SK-N-SH (cell line): ENCODE data around the gene SHROOM3. TPM values are rescaled to one million over a fixed set of nuclear protein-coding genes. Genes with fewer than 3 reads are reported as not detected.

Experiments
- CTCF ChIA-PET: fragments of 300-600, 350-600 bp; formaldehyde crosslinking; extraction: SDS; loops from one replicate; lab custom pipeline; 2021; lab: Yijun Ruan, JAX
- POLR2A ChIA-PET: fragments of 350-600 bp; sonication (Branson Sonifier 250); formaldehyde crosslinking; extraction: SDS; loops from one replicate; lab custom pipeline; 2020; ENCODE audit warnings: antibody characterized with exemption, inconsistent platforms; lab: Yijun Ruan, JAX
- DNase-seq: peaks from one replicate; pipeline ENCODE4 v3.0.0; 2012
- H2AFZ ChIP-seq: fragments of 200-600 bp; sonication (generic); 2 replicates; pipeline ENCODE4 v1.8.1; 2016; ENCODE audit warnings: antibody characterized with exemption, mild to moderate bottlenecking, low read depth
- H3F3A ChIP-seq: fragments of 200-600 bp; sonication (generic); replicated peaks from 2 replicates; pipeline ENCODE3; 2016; ENCODE audit warnings: antibody characterized with exemption, mild to moderate bottlenecking; ENCODE audit not compliant: insufficient read depth
- H3K27ac ChIP-seq, 2 experiments: fragments of 200-500 bp in 1 of 2; fragments of 200-600 bp in 1 of 2; sonication (Bioruptor generic) in 1 of 2; sonication (generic), shearing (Covaris generic) in 1 of 2; 2 replicates each; pipeline versions ENCODE4 v1.5.1 to v1.6.1; 2014 to 2016; ENCODE audit warnings: low read depth in 2 of 2, inconsistent platforms in 1 of 2, low read length in 1 of 2, mild to moderate bottlenecking in 1 of 2, mixed read lengths in 1 of 2
- H3K27me3 ChIP-seq: fragments of 200-600 bp; sonication (generic), shearing (Covaris generic); 2 replicates; pipeline ENCODE4 v1.6.1; 2016; ENCODE audit warnings: mixed run types; ENCODE audit not compliant: insufficient read depth
- H3K36me3 ChIP-seq, 2 experiments: fragments of 200-500 bp in 1 of 2; fragments of 200-600 bp in 1 of 2; sonication (Bioruptor generic) in 1 of 2; sonication (generic) in 1 of 2; replicated peaks in 1 of 2; 2 replicates each; pipeline versions ENCODE3 to v1.5.1; 2014 to 2016; ENCODE audit warnings: low read length in 1 of 2, mild to moderate bottlenecking in 1 of 2; ENCODE audit not compliant: insufficient read depth in 2 of 2, control insufficient read depth in 1 of 2
- H3K4me1 ChIP-seq, 2 experiments: fragments of 200-500 bp in 1 of 2; fragments of 200-600 bp in 1 of 2; sonication (Bioruptor generic) in 1 of 2; sonication (generic), shearing (Covaris generic) in 1 of 2; 2 replicates each; pipeline versions ENCODE4 v1.5.1 to v1.6.1; 2014 to 2016; ENCODE audit warnings: low read depth in 1 of 2, low read length in 1 of 2, mixed run types in 1 of 2; ENCODE audit not compliant: insufficient read depth in 2 of 2, control insufficient read depth in 1 of 2
- H3K4me2 ChIP-seq: fragments of 200-600 bp; sonication (generic), shearing (Covaris generic); 2 replicates; pipeline ENCODE4 v1.6.1; 2017; ENCODE audit warnings: mixed run types
- H3K4me3 ChIP-seq, 2 experiments: fragments of 200-500 bp in 1 of 2; fragments of 200-600 bp in 1 of 2; sonication (Bioruptor generic) in 1 of 2; sonication (generic), shearing (Covaris generic) in 1 of 2; 2 replicates each; pipeline versions ENCODE4 v1.5.1 to v1.8.1; 2014 to 2016; ENCODE audit warnings: low read depth in 2 of 2, inconsistent platforms in 1 of 2, low read length in 1 of 2, mild to moderate bottlenecking in 1 of 2, mixed read lengths in 1 of 2, moderate library complexity in 1 of 2
- H3K79me2 ChIP-seq: fragments of 200-600 bp; sonication (generic); 2 replicates; pipeline ENCODE4 v1.8.1; 2017; ENCODE audit warnings: mild to moderate bottlenecking; ENCODE audit not compliant: insufficient read depth
- H3K9ac ChIP-seq: fragments of 200-600 bp; sonication (generic); 2 replicates; pipeline ENCODE4 v1.6.1; 2017; ENCODE audit warnings: mixed run types
- H3K9me2 ChIP-seq: fragments of 200-600 bp; sonication (generic); 2 replicates; pipeline ENCODE4 v1.6.1; 2017; ENCODE audit warnings: mixed run types
- H3K9me3 ChIP-seq: fragments of 200-600 bp; sonication (generic); 2 replicates; pipeline ENCODE4 v1.6.1; 2017; ENCODE audit warnings: mixed run types, mild to moderate bottlenecking, moderate library complexity
- H4K20me1 ChIP-seq: fragments of 200-600 bp; sonication (generic); 2 replicates; pipeline ENCODE4 v1.6.1; 2017; ENCODE audit warnings: mild to moderate bottlenecking, mixed run types; ENCODE audit not compliant: insufficient read depth
- CTCF ChIP-seq: fragments of 200-600 bp; sonication (generic); IDR thresholded peaks from 2 replicates; pipeline ENCODE4 v1.6.1; 2017; ENCODE audit warnings: antibody characterized with exemption, mild to moderate bottlenecking, moderate library complexity
- EP300 ChIP-seq, 2 experiments: IDR thresholded peaks; 2 replicates each; pipeline versions ENCODE4 v1.4.0 to v1.6.1; 2012; ENCODE audit warnings: borderline replicate concordance in 1 of 2, low read depth in 1 of 2, low read length in 1 of 2
- FOSL2 ChIP-seq: IDR thresholded peaks from 2 replicates; pipeline ENCODE4 v1.4.0; 2012; ENCODE audit warnings: low read depth, mild to moderate bottlenecking, moderate library complexity, borderline replicate concordance
- FOXJ3 ChIP-seq: sonication (generic); formaldehyde crosslinking; IDR thresholded peaks from 2 replicates; pipeline ENCODE4 v1.5.1; 2020; ENCODE audit warnings: mild to moderate bottlenecking, missing genetic modification reagents
- IRF3 ChIP-seq: fragments of 150-350 bp; IDR thresholded peaks from 2 replicates; pipeline ENCODE4 v1.6.1; 2016; ENCODE audit warnings: mild to moderate bottlenecking, low read depth, low read length
- JUND ChIP-seq: IDR thresholded peaks from 2 replicates; pipeline ENCODE4 v1.4.0; 2012
- MAX ChIP-seq: IDR thresholded peaks from 2 replicates; pipeline ENCODE4 v1.4.0; 2012; ENCODE audit warnings: low read depth
- MEF2A ChIP-seq: IDR thresholded peaks from 2 replicates; pipeline ENCODE4 v1.4.0; 2012; ENCODE audit warnings: low read depth, borderline replicate concordance
- NFIC ChIP-seq: IDR thresholded peaks from 2 replicates; pipeline ENCODE4 v1.4.0; 2012; ENCODE audit warnings: borderline replicate concordance
- PBX3 ChIP-seq: IDR thresholded peaks from 2 replicates; pipeline ENCODE4; 2012
- POLR2AphosphoS5 ChIP-seq: IDR thresholded peaks from 2 replicates; pipeline ENCODE4 v1.6.1; 2012; ENCODE audit warnings: low read depth, low read length
- TCF12 ChIP-seq: IDR thresholded peaks from 2 replicates; pipeline ENCODE4 v1.4.0; 2012
- WGBS: methylation state at CpG from one replicate; pipeline ENCODE4 v1.1.6; 2017; ENCODE audit warnings: low lambda C conversion rate; 5-methylcytosine and 5-hydroxymethylcytosine counted together
- polyA plus RNA-seq, 3 experiments: library from polyadenylated mRNA; depleted of rRNA; stranded (reverse); fragments of >200 nt; gene quantifications; 2 replicates each; pipeline ENCODE4 v1.2.3, GENCODE V29; 2012

Gene SHROOM3
- polyA plus RNA-seq, 1 of the 3 experiments (the other 2 are of a cell fraction) = 4.3 TPM

GRCh38 chr4:76803522-76803921 lies 368.5 kb downstream of the SHROOM3 start:
- Histone ChIP-seq H3K4me3 (no peak overlapping the region), H3K9me2 (no peaks in the 10 kb centered on the region), H3K9ac (peak overlapping the region; percentile 7; the same call in 1 of the 2 replicates), H3F3A (no peaks in the 10 kb centered on the region), H3K36me3 (no peaks in the 10 kb centered on the region), H3K27me3 (no peaks in the 10 kb centered on the region), H3K9me3 (0 out of 2 replicates have a peak, but pooled peaks cover 5% of the 10 kb centered on the region), H4K20me1 (no peaks in the 10 kb centered on the region), H3K4me1 (peaks cover 0 to 3% of the 10 kb centered on the region in 2 experiments; a peak in 2 of 4 replicates), H3K27ac (peak overlapping the region in 1 of 2 experiments; percentile 69; a peak in 2 of 4 replicates), H2AFZ (no peak overlapping the region), H3K4me2 (no peak overlapping the region), H3K79me2 (no peaks in the 10 kb centered on the region)
- WGBS = 54% methylated on average over 5 of the region's 5 CpGs
- DNase-seq = no peak
- CTCF ChIA-PET = interaction anchor here (1.1 kb wide), 1 partner anchor 183 kb away, joined by 3 read pairs; no protein-coding TSS in a partner anchor
- POLR2A ChIA-PET = no interaction called here
- TF ChIP-seq MEF2A (no peak), FOSL2 (peak; percentile 62), MAX (no peak), CTCF (no peak), JUND (peak; percentile 57; the same call in 1 of the 2 replicates), TCF12 (peak; percentile 54), EP300 (IDR thresholded peaks at IDR 0.05; ENCODE audit: borderline replicate concordance in 1 of 2, low read depth in 1 of 2, low read length in 1 of 2) (no peak), NFIC (peak; percentile 19; the same call in 1 of the 2 replicates), PBX3 (peak; percentile 43; the same call in 1 of the 2 replicates)
- TF ChIP-seq, all 33 proteins: peak for 5

GRCh38 chr4:76804096-76804495 lies 369.1 kb downstream of the SHROOM3 start:
- Histone ChIP-seq H3K9ac (peak overlapping the region; percentile 7; the same call in 1 of the 2 replicates), H3K27ac (peak overlapping the region in 1 of 2 experiments; percentile 69; a peak in 2 of 4 replicates), H2AFZ (no peak overlapping the region), H3K79me2 (no peaks in the 10 kb centered on the region), H3K4me2 (no peak overlapping the region), H3K4me3 (no peak overlapping the region), H4K20me1 (no peaks in the 10 kb centered on the region), H3F3A (no peaks in the 10 kb centered on the region), H3K36me3 (no peaks in the 10 kb centered on the region), H3K4me1 (peaks cover 0 to 3% of the 10 kb centered on the region in 2 experiments; a peak in 2 of 4 replicates), H3K27me3 (no peaks in the 10 kb centered on the region), H3K9me3 (0 out of 2 replicates have a peak, but pooled peaks cover 5% of the 10 kb centered on the region), H3K9me2 (no peaks in the 10 kb centered on the region)
- no peak for TF ChIP-seq FOXJ3
- no peak for TF ChIP-seq IRF3
- no peak for TF ChIP-seq POLR2AphosphoS5
- CTCF ChIA-PET = no interaction called here
- POLR2A ChIA-PET = no interaction called here
- DNase-seq = no peak
- 89% methylated on average over 5 of the region's 5 CpGs for WGBS
